Endothelial cell of umbilical vein (primary cell): ENCODE data around the gene RASA2. TPM values are rescaled to one million over a fixed set of nuclear protein-coding genes. Genes with fewer than 3 reads are reported as not detected.

Experiments used
- BruUV-seq: library from RNA; stranded (reverse); fragments of 400-500 nt; replicated peaks from 2 replicates; lab custom pipeline; 2021; lab: Mats Ljungman, UMichigan
- CTCF ChIA-PET: fragments of 300-600, 350-600 bp; sonication (Branson Sonifier 250); formaldehyde crosslinking; loops from one replicate; lab custom pipeline; 2021; ENCODE audit warnings: antibody characterized with exemption, inconsistent platforms; lab: Charles Lee
- POLR2A ChIA-PET: fragments of 300-600, 350-600 bp; sonication (Branson Sonifier 250); formaldehyde crosslinking; loops from one replicate; lab custom pipeline; 2021; ENCODE audit warnings: antibody characterized with exemption, inconsistent platforms; lab: Charles Lee
- DNase-seq: peaks from one replicate; pipeline ENCODE4 v3.0.0-alpha.2; 2011; ENCODE audit warnings: low read depth, low spot score
- FAIRE-seq: peaks from 2 replicates; lab custom pipeline; 2011; peaks lifted over from hg19 to GRCh38; lab: Jason Lieb, UNC
- H2AFZ ChIP-seq: 2 replicates; pipeline ENCODE4 v1.6.0; 2012; ENCODE audit warnings: low read depth, low read length, control low read depth, inconsistent platforms
- H3K27ac ChIP-seq: 2 replicates; pipeline ENCODE4 v1.5.1; 2011; ENCODE audit warnings: low read depth, mild to moderate bottlenecking, control low read depth, low read length, moderate library complexity; ENCODE audit not compliant: insufficient read depth
- H3K27me3 ChIP-seq, 2 experiments: 2 replicates each; pipeline versions ENCODE4 v1.6.0 to v1.6.1; 2011; ENCODE audit warnings: low read length in 2 of 2, mixed read lengths in 1 of 2; ENCODE audit not compliant: control insufficient read depth in 2 of 2, insufficient read depth in 2 of 2
- H3K36me3 ChIP-seq, 2 experiments: 2 replicates in 1 of 2; 3 replicates in 1 of 2; pipeline ENCODE4 v1.5.1; 2011; ENCODE audit warnings: low read length in 2 of 2, mild to moderate bottlenecking in 1 of 2, moderate library complexity in 1 of 2; ENCODE audit not compliant: control insufficient read depth in 2 of 2, insufficient read depth in 2 of 2; ENCODE audit errors: extremely low read depth in 1 of 2
- H3K4me1 ChIP-seq: 3 replicates; pipeline ENCODE4 v1.5.1; 2011; ENCODE audit warnings: mild to moderate bottlenecking, low read length; ENCODE audit not compliant: control insufficient read depth, insufficient read depth; ENCODE audit errors: extremely low read depth
- H3K4me2 ChIP-seq: 2 replicates; pipeline ENCODE4 v1.6.1; 2011; ENCODE audit warnings: low read length, control low read depth, mixed read lengths; ENCODE audit not compliant: insufficient read depth
- H3K4me3 ChIP-seq, 3 experiments: fragments of 200-600 bp in 1 of 3; sonication (generic), shearing (Covaris generic) in 1 of 3; replicated peaks in 1 of 3; 2 replicates each; pipeline ENCODE4 v1.5.1; 2011 to 2016; ENCODE audit warnings: control low read depth in 3 of 3, low read length in 3 of 3, mild to moderate bottlenecking in 2 of 3, inconsistent platforms in 1 of 3, low read depth in 1 of 3, moderate library complexity in 1 of 3; ENCODE audit not compliant: insufficient read depth in 1 of 3
- H3K79me2 ChIP-seq: 2 replicates; pipeline ENCODE4 v1.6.0; 2012; ENCODE audit warnings: low read length, inconsistent platforms; ENCODE audit not compliant: control insufficient read depth, insufficient read depth
- H3K9ac ChIP-seq: replicated peaks from 2 replicates; pipeline ENCODE3; 2011; ENCODE audit warnings: low read length, control low read depth; ENCODE audit not compliant: insufficient read depth; ENCODE audit errors: extremely low read depth
- H3K9me1 ChIP-seq: replicated peaks from 3 replicates; pipeline ENCODE4 v1.6.0; 2011; ENCODE audit warnings: mild to moderate bottlenecking, low read length; ENCODE audit not compliant: control insufficient read depth, insufficient read depth; ENCODE audit errors: extremely low read depth
- H3K9me3 ChIP-seq: replicated peaks from 2 replicates; pipeline ENCODE4 v1.5.1; 2012; ENCODE audit warnings: low read length, inconsistent platforms; ENCODE audit not compliant: control insufficient read depth, insufficient read depth
- H4K20me1 ChIP-seq: replicated peaks from 2 replicates; pipeline ENCODE3; 2011; ENCODE audit warnings: mild to moderate bottlenecking, low read length; ENCODE audit not compliant: control insufficient read depth, insufficient read depth; ENCODE audit errors: extremely low read depth
- EZH2 ChIP-seq: IDR thresholded peaks from 2 replicates; pipeline ENCODE4 v1.6.1; 2012; ENCODE audit warnings: borderline replicate concordance, low read depth, mild to moderate bottlenecking, moderate library complexity, low read length, inconsistent platforms; ENCODE audit not compliant: severe bottlenecking
- FOS ChIP-seq: IDR thresholded peaks from 2 replicates; pipeline ENCODE4 v1.6.1; 2011; ENCODE audit warnings: mild to moderate bottlenecking, low read length, moderate library complexity, borderline replicate concordance; ENCODE audit not compliant: insufficient read depth
- GATA2 ChIP-seq: IDR thresholded peaks from 2 replicates; pipeline ENCODE4 v1.7.0; 2011; ENCODE audit warnings: low read depth, mild to moderate bottlenecking, moderate library complexity, mixed read lengths, low read length; ENCODE audit not compliant: insufficient read length, insufficient read depth
- JUN ChIP-seq: IDR thresholded peaks from 2 replicates; pipeline ENCODE4 v1.6.1; 2011; ENCODE audit warnings: borderline replicate concordance, low read depth; ENCODE audit not compliant: insufficient read length, insufficient read depth
- MYC ChIP-seq: IDR thresholded peaks from one replicate; pipeline ENCODE4 v1.6.1; 2011; ENCODE audit warnings: mild to moderate bottlenecking, low read depth, low read length
- POLR2A ChIP-seq: IDR thresholded peaks from 2 replicates; pipeline ENCODE4 v1.6.1; 2012; ENCODE audit warnings: low read depth, mild to moderate bottlenecking, control low read depth, low read length
- POLR2AphosphoS5 ChIP-seq: IDR thresholded peaks from 2 replicates; pipeline ENCODE4 v1.6.1; 2012; ENCODE audit warnings: low read depth, mild to moderate bottlenecking, control low read depth, low read length, moderate library complexity; ENCODE audit not compliant: insufficient read depth
- dilution Hi-C: fragments of 300-500 bp; cut with MboI; formaldehyde crosslinking; loops from one replicate; pipeline ENCODE4 v1.15.0; 2019; ENCODE audit warnings: low sequenced_read_pairs; ENCODE audit not compliant: extremely low pct_ligation_motif_present
- intact Hi-C: fragments of 100-400 bp; cut with micrococcal nuclease; formaldehyde crosslinking; loops from one replicate; pipeline ENCODE4 v1.10.0; 2022
- polyA plus RNA-seq, 4 experiments: library from polyadenylated mRNA; depleted of rRNA in 3 of 4; stranded (reverse) in 3 of 4; unstranded in 1 of 4; fragments of >200 nt; gene quantifications; 2 replicates each; pipeline versions ENCODE4 v1.2.1 to v1.2.3, GENCODE V29; 2011 to 2012; ENCODE audit warnings: missing spikeins in 1 of 4
- total RNA-seq: library from RNA; stranded (reverse); gene quantifications from 2 replicates; pipeline ENCODE4 v1.2.3, GENCODE V29; 2021
- TF ChIP-seq, protein P1 (sequence below), 2 donors: IDR thresholded peaks; 1 replicate in 1 of 2; 2 replicates in 1 of 2; pipeline ENCODE4 v1.5.1; 2011; ENCODE audit warnings: low read length in 2 of 2, mild to moderate bottlenecking in 2 of 2, moderate library complexity in 2 of 2, control low read depth in 1 of 2, inconsistent platforms in 1 of 2, low read depth in 1 of 2; ENCODE audit not compliant: insufficient read depth in 1 of 2; ENCODE audit errors: extremely low read depth in 1 of 2
- TF ChIP-seq, protein P2 (sequence below): IDR thresholded peaks from 2 replicates; pipeline ENCODE4 v1.6.1; 2011; ENCODE audit not compliant: insufficient read depth, insufficient read length

RASA2 gene
- total and polyA plus RNA-seq, 2 donors (not counting 3 experiments of a cell fraction or from before 2014, with no cell fraction given) = 3.1 to 20.2 TPM

DNA sequence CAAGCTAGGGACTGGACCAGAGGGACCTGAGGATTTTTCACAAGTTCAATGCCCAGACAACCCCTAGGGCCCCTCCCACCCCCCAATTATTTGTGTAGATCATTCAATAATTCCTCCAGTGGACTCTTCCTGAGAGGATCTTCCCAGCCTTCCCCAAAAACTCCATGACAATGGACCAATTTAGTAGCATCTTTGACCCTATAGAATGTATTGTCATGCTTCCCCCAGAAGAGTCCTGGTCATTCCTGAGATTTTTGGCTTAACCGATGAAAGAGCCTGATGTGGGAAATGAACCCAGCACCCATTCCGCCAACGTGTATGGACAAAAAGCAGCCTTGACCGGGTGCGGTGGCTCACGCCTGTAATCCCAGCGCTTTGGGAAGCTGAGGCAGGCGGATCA lies 132.1 kb downstream of the RASA2 start:
- dilution Hi-C loops = no loop called here
- no peak overlapping the region for H3K27ac ChIP-seq
- no peaks in the 10 kb centered on the region for H4K20me1 ChIP-seq

More for the DNA sequence above, 132.1 kb downstream of the RASA2 start:
- no peak overlapping the region for H2AFZ ChIP-seq
- H3K9ac ChIP-seq = no peak overlapping the region
- POLR2A ChIA-PET = no interaction called here
- no peaks in the 10 kb centered on the region for H3K4me1 ChIP-seq
- intact Hi-C loops = no loop called here
- H3K4me2 ChIP-seq = no peak overlapping the region
- CTCF ChIA-PET = no interaction called here
- H3K9me1 ChIP-seq = no peaks in the 10 kb centered on the region
- H3K9me3 ChIP-seq = no peaks in the 10 kb centered on the region
- TF ChIP-seq EZH2 (no peak), JUN (no peak), POLR2A (no peak), MYC (no peak), POLR2AphosphoS5 (no peak), FOS (no peak), GATA2 (no peak)
- TF ChIP-seq, protein P1, sequence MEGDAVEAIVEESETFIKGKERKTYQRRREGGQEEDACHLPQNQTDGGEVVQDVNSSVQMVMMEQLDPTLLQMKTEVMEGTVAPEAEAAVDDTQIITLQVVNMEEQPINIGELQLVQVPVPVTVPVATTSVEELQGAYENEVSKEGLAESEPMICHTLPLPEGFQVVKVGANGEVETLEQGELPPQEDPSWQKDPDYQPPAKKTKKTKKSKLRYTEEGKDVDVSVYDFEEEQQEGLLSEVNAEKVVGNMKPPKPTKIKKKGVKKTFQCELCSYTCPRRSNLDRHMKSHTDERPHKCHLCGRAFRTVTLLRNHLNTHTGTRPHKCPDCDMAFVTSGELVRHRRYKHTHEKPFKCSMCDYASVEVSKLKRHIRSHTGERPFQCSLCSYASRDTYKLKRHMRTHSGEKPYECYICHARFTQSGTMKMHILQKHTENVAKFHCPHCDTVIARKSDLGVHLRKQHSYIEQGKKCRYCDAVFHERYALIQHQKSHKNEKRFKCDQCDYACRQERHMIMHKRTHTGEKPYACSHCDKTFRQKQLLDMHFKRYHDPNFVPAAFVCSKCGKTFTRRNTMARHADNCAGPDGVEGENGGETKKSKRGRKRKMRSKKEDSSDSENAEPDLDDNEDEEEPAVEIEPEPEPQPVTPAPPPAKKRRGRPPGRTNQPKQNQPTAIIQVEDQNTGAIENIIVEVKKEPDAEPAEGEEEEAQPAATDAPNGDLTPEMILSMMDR (IDR thresholded peaks at IDR 0.05; ENCODE audit: extremely low read depth in 1 of 2, insufficient read depth in 1 of 2, low read depth in 1 of 2, low read length in 2 of 2) = no peak
- TF ChIP-seq, protein P2, sequence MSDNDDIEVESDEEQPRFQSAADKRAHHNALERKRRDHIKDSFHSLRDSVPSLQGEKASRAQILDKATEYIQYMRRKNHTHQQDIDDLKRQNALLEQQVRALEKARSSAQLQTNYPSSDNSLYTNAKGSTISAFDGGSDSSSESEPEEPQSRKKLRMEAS = no peak
- H3K4me3 ChIP-seq = no peak overlapping the region
- DNase-seq (no peak), FAIRE-seq (no peak)
- H3K27me3 ChIP-seq = no peaks in the 10 kb centered on the region
- H3K79me2 ChIP-seq = no peaks in the 10 kb centered on the region
- BruUV-seq = no TSS peak
- peaks cover 0 to 2% of the 10 kb centered on the region in 2 experiments for H3K36me3 ChIP-seq
